GM10266 (cell line): ENCODE measurements around the gene DIS3L2.
A peak's percentile ranks its signal among the peaks of the same experiment; 100 is the strongest.
"Not testable (repeated sequence)": the region's sequence is repeated elsewhere in the genome, so short reads cannot be mapped to it uniquely, and the experiment has no call there.

Source experiments
- DNase-seq: peaks from one replicate; pipeline ENCODE4 v3.0.0; 2012; ENCODE audit errors: extremely low spot score
- TF ChIP-seq, protein P1 (sequence below): IDR thresholded peaks from 2 replicates; pipeline ENCODE4 v1.5.1; 2012; ENCODE audit warnings: mild to moderate bottlenecking, low read depth; ENCODE audit not compliant: control insufficient read depth, insufficient read depth; ENCODE audit errors: missing control alignments

The DIS3L2 gene

DNA sequence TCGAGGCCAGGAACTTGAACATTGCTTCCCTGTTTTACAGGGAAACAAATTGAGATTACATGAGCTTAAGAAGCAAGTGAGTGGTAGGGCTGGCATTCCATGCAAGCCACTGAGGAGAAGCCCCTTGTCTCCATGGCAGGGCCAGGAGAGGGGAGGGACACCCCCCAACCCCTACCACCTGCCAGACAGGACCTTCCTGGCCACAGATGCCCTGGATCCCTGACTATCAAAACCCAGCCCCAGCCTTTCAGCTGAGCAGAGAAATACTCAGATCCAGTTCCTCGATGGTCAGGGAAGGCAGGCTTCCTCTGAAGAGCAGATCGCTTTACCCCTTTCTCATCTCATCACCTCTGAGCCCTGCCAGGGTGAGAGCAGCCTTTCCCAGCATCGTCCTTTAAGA lies 363.3 kb downstream of the DIS3L2 start:
- no peak for DNase-seq
- TF ChIP-seq, protein P1, sequence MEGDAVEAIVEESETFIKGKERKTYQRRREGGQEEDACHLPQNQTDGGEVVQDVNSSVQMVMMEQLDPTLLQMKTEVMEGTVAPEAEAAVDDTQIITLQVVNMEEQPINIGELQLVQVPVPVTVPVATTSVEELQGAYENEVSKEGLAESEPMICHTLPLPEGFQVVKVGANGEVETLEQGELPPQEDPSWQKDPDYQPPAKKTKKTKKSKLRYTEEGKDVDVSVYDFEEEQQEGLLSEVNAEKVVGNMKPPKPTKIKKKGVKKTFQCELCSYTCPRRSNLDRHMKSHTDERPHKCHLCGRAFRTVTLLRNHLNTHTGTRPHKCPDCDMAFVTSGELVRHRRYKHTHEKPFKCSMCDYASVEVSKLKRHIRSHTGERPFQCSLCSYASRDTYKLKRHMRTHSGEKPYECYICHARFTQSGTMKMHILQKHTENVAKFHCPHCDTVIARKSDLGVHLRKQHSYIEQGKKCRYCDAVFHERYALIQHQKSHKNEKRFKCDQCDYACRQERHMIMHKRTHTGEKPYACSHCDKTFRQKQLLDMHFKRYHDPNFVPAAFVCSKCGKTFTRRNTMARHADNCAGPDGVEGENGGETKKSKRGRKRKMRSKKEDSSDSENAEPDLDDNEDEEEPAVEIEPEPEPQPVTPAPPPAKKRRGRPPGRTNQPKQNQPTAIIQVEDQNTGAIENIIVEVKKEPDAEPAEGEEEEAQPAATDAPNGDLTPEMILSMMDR: no peak

DNA sequence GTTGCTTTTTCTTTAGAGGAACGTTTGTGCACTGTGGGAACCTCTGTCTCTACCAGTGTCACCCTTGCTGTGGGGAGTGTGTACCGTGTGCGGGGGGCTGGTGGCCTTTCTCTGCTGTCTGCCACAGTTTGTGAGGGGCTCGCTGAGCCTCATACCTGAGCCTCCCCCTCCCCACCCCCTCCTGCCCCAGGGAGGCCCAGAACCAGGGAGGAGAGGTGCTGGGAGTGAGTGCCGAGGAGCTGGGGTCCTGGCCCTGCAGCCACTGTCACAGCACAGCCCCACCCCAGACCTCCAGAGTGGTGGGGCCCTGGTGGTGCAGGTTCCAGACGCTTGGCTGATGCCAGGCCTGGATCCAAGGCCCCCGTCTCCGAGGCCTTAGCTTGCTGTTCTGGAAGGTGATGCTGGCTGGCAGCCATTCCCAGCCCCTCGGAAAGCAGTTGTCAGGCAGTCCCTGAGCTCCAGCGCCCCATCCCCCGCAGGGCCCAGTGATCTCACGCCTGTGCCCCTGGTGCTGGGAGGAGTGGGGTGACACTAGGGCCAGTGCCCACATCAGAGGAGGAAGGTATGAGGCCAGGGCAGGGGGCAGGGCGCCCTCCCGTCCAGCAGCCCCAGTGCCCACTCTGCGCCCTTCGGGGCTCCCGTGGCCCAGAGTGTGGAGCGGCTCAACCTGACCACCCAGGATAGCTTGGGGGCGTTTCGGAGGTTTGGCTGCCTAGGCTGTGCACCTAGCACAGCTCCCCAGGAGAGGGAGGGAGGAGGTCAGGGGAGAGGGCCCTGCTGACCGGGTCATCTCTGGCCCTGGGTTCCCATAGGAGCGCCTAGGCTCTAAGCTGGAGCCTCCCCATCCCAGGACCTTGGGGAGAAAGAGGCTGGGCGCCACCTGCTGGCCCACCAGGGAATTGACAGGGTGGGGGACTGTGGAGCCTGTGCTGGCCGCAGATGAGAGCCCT lies 364.1 kb downstream of the DIS3L2 start:
- TF ChIP-seq, protein P1: peak; percentile 39
- DNase-seq: no peak

DNA sequence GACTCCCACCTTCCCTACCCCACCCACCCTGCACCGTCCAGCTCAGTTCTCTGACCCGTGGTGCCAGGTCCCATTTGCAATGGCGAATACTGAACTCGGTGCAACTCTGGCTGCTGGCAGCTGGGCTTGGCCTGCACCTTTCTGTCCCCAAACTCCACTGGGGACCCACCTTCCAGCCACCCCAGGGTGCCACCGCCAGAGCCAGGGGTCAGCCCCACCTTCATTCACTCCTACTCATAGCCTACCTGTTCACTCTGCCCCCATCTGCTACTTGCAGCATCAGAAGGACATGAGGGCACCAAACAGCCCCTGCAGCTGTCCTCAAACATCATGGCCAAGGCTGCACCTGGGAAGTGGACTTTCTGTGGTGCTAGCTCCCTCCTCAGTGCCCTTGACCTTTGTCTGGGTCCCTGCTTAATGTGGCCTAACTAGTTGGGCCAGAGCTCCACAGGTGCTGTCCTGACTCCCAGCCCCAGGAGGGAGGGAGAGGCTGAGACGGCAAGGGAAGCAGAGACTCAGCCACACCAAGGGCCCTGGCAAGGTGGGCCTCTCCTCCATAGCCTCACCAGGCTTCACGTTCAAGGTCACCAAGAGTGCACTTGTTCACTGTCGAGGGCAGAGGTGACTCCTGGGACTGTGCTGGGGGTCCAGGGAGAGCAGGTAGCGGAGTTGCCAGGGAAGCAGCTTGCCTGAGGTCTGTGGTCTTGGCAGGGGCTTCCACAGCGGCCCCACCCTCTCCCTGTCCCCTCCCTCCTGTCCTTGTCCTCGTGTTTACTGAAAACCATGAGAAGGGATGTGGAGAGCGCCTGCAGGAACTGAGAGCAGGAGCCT lies 365.0 kb downstream of the DIS3L2 start:
- TF ChIP-seq, protein P1: peak; percentile 23
- DNase-seq: not testable (repeated sequence)

DNA sequence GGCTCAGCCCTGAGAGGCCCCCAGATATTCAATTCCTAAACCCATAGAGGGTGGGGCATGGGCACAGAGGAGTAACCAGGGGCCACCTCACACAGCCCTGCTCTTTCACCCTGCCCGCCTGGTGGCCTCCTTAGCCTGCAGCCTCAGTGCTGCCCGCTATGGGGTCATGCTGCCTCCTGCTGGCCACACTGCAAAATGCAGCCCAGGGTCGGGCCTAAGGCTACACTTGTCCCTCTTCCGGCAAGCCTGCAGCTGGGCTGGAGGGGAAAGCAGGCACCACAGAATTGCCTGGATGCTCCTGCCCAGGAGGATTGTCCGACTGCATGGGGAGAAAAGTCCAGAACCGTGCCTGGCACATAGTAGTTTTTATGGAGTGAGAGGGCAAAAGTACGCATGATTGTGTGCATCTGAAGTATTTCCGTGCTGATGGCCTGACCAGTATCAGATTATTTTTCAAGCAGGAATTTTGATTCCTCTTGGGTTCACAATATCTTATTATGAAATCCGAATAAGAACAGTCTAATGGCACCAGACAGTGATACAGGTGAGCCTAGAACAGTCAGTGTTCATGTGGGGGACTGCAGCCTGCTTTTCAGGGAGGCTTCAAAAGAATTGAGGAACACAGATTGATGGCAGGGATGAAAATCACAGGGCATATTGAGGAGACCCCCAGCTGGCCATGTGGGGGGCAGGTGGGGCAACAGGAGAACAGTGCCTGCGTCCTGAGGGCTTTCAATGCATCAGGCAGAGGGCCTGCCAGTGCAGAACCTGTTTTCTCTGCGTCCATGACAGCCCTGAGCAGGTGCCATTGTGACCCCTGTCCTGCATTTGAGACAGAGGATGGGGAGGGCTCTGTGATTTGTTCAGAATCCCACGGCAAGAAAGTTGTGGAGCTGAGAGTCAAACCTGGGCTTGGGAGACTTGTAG lies 365.9 kb downstream of the DIS3L2 start:
- TF ChIP-seq, protein P1: peak; percentile 87

DNA sequence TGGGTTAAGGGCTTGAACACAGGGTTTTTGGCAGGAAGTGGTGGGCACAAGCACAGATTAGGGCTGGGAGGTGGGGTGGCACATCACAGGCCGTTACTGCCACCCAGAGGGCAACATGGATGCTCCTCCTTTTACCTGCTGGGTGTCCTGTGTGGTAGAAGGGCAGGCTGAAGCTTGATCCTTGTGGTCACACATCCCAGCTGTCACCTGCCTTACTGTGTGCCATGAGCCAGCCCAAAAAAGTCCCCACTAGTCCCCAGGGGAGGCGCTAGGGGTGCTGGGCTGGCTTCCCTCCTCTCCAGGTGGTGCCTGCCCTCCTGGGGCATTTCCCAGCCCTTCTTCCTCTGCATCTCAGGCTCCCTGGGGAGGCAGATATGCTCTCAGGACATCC lies 366.5 kb downstream of the DIS3L2 start:
- TF ChIP-seq, protein P1: peak; percentile 16
- no peak for DNase-seq

More for the DNA sequence above, 365.9 kb downstream of the DIS3L2 start:
- DNase-seq: peak; percentile 81

DNA sequence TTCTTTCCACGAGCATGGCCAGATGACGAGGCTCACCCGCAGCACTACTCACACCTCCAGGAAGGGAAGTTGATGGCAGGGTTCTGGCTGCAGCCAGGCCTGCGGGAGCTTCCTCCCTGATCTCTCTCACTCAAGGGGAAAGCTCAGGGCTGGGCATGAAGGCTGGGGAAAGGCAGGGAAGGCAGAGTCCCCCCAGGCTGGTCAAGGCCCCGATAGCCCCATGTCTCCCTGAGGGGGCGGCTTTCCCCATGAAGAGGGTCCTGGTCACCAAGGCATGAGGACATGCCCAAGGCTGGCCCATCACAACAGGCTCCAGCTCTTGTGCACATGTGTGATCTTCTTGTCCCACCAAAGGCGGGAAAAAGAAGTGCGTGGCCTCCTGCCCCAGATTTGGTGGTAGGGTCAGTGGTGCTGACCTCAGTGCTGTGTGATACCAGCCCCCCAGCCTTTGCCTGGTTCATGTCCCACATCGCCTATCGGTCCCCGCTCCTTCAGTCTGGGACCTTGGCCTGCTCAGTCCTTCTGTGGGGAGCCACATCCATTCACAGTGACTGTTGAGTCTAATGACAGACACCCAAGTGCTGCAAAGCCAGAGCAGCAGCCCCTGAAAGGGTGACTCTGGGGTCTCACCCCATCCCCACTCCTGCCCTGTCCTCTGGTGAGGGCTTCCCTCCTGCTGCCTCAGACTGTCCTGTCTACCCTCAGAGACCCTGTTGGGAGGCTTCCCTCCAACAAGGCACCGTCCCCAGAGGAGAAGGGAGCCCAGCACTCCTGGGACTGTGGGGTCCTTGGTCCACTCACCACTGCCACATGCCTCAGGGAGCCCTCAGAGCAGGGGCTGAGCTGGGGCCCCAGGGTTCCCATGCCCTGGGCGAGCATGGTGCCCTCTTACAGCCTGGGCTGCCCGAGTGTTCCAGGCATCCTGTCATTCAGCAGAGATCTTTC lies 367.3 kb downstream of the DIS3L2 start:
- no peak for DNase-seq
- TF ChIP-seq, protein P1: no peak
